ENCODE data around the gene HLA-DQA1. TPM values are rescaled to one million over a fixed set of nuclear protein-coding genes. Genes with fewer than 3 reads are reported as not detected.

The HLA-DQA1 gene
- total and polyA plus RNA-seq, 10 of the 15 experiments (the other 5 are each of a cell fraction or from before 2014, with no cell fraction given) = 289 to 1,769 (median 460) TPM

- TF ChIP-seq CBX3 (IDR thresholded peaks at IDR 0.05; ENCODE audit: borderline replicate concordance, low read depth) (no peak), SMAD5 (IDR thresholded peaks at IDR 0.05; ENCODE audit: low read depth) (no peak), FOXM1 (IDR thresholded peaks at IDR 0.05; ENCODE audit: low read depth, low read length) (no peak), RELB (IDR thresholded peaks at IDR 0.05; ENCODE audit: low read depth) (0 out of 2 replicates have a peak, but pooled peaks have one; percentile 25), ZSCAN29 (IDR thresholded peaks at IDR 0.05) (no peak), POLR2AphosphoS5 (IDR thresholded peaks at IDR 0.05; ENCODE audit: low read length) (peak; percentile 74; the same call in 1 of the 2 replicates), LARP7 (IDR thresholded peaks at IDR 0.05) (no peak), GABPA (IDR thresholded peaks at IDR 0.05; ENCODE audit: low read depth) (no peak), EP300 (IDR thresholded peaks at IDR 0.05; ENCODE audit: borderline replicate concordance in 1 of 2, control insufficient read depth in 1 of 2, low read depth in 2 of 2, low read length in 2 of 2) (no peak)
Measured at GRCh38 chr6:32607263-32607987, 29.8 kb upstream of the HLA-DQA1 start (continued).

GRCh38 chr6:32607988-32608298 lies 29.3 kb upstream of the HLA-DQA1 start:
- peak overlapping the region; percentile 63 for H2AFZ ChIP-seq (ENCODE audit: control insufficient read depth, low read depth, low read length)
- ChIA-PET RAD21 (ENCODE audit: unreplicated experiment) (interaction anchor here (1.9 to 3.2 kb wide), 2 partner anchors 15 to 28 kb away, joined by 9 to 21 read pairs; partner anchors contain the start of gene HLA-DQA1), POLR2A (interaction anchor here (0.7 to 4.8 kb wide), 3 partner anchors 14 to 59 kb away, joined by 3 to 50 read pairs (median 27); partner anchors contain the start of genes HLA-DQA1 and HLA-DQB1), SMC1A (ENCODE audit: uncharacterized antibody, unreplicated experiment) (interaction anchor here (0.8 to 5.8 kb wide), 6 partner anchors 15 to 169 kb away, joined by 3 to 36 read pairs (median 10); partner anchors contain the start of genes HLA-DQB1 and HLA-DRA), CTCF (interaction anchor here (2.5 kb wide), 1 partner anchor 14 kb away, joined by 13 read pairs; no protein-coding TSS in a partner anchor)
- H3K4me1 ChIP-seq (ENCODE audit: control insufficient read depth, insufficient read depth, low read length) = peaks cover 17% of the 10 kb centered on the region
- H3K36me3 ChIP-seq (ENCODE audit: control insufficient read depth in 2 of 2, insufficient read depth in 2 of 2, low read length in 1 of 2) = no peaks in the 10 kb centered on the region
- no peaks in the 10 kb centered on the region for H4K20me1 ChIP-seq (ENCODE audit: control insufficient read depth, insufficient read depth)
- H3K4me3 ChIP-seq = no peak overlapping the region
- ATAC-seq (no peak), FAIRE-seq (no peak), DNase-seq (ENCODE audit: low read depth, low spot score) (no peak)
- H3K9me3 ChIP-seq (replicated peaks; ENCODE audit: control insufficient read depth, insufficient read depth, low read length) = no peaks in the 10 kb centered on the region; the same call in 2 of the 3 replicates
- intact Hi-C loops (cut with micrococcal nuclease; ENCODE audit: unreplicated experiment) = loop anchor here (2.0 to 10.0 kb wide), 2 partner anchors 19 to 247 kb away; partner anchors contain the start of genes HLA-DRB1, PSMB9 and TAP1
- peak overlapping the region; percentile 95 for H3K27ac ChIP-seq (ENCODE audit: control insufficient read depth, insufficient read depth)
- TSS peak; percentile 35 for BruUV-seq (replicated peaks)
- peaks cover 19% of the 10 kb centered on the region for H3K79me2 ChIP-seq (ENCODE audit: control insufficient read depth, insufficient read depth, low read length)
- in situ Hi-C loops (cut with MboI) = loop anchor here (25.0 kb wide), 1 partner anchor 1046 kb away; the partner anchor contains the start of gene LTA
- peak overlapping the region; percentile 74 for H3K4me2 ChIP-seq (ENCODE audit: control insufficient read depth, insufficient read depth)
- no peaks in the 10 kb centered on the region for H3K27me3 ChIP-seq (replicated peaks in 1 of 2; ENCODE audit: control insufficient read depth in 2 of 2, insufficient read depth in 2 of 2, low read length in 1 of 2)
- 54% methylated on average over 2 of the region's 2 CpGs for WGBS (ENCODE audit: insufficient coverage, insufficient replicate concordance, low lambda C conversion rate, missing lambda C conversion rate)
- peak overlapping the region; percentile 68 for H3K9ac ChIP-seq (ENCODE audit: control insufficient read depth, insufficient read depth, low read length)
- TF ChIP-seq CUX1 (IDR thresholded peaks at IDR 0.05; ENCODE audit: insufficient replicate concordance, low read depth, low read length) (no peak), ASH2L (IDR thresholded peaks at IDR 0.05; ENCODE audit: borderline replicate concordance, low read depth) (no peak), MLLT1 (IDR thresholded peaks at IDR 0.05) (0 out of 2 replicates have a peak, but pooled peaks have one; percentile 7), TARDBP (IDR thresholded peaks at IDR 0.05; ENCODE audit: borderline replicate concordance) (no peak)
